Stimulated activated CD4-positive, alpha-beta T cell treated with anti-CD3 and anti-CD28 coated beads, Interleukin-1b, Interleukin-23, amount 100 ng/mL, for 48 hours (primary cell): ENCODE measurements around the gene GLI3.

ENCODE experiments used
- DNase-seq: peaks from one replicate; pipeline ENCODE4 v3.0.0-alpha.2; 2020

GLI3 gene

GRCh38 chr7:42168512-42168911 is 68.5 kb downstream of the GLI3 start:
- DNase-seq, result no peak

DNA sequence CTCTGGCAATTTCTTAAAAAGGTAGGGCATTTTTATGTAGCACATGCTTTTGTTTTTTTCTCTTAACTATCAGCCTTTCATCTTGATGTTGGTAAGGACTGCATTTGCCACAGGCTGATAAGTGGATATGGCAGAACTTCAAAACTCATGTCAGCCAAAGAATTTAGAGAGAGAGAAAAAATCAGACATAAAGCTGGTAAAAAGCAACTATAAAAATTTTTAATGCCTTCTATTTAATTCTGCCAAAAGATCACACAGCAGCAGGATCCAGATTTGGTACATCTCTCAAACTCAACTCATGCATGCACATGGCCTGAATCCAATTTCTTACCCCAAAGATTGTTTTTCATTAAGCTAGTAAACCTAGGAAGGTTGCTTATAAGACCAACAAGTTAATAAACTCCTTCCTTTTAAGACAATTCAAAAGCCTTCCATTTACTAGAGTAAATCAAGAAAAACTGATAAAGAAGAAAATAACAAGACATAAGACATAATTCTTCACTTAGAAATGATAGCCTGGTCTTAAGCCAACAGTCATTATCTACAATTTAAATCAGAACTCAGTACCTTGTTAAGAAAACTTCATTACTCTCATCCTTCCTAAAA is 69.3 kb downstream of the GLI3 start:
- DNase-seq, result no peak

GRCh38 chr7:42167206-42167605 is 69.8 kb downstream of the GLI3 start:
- no peak for DNase-seq

DNA sequence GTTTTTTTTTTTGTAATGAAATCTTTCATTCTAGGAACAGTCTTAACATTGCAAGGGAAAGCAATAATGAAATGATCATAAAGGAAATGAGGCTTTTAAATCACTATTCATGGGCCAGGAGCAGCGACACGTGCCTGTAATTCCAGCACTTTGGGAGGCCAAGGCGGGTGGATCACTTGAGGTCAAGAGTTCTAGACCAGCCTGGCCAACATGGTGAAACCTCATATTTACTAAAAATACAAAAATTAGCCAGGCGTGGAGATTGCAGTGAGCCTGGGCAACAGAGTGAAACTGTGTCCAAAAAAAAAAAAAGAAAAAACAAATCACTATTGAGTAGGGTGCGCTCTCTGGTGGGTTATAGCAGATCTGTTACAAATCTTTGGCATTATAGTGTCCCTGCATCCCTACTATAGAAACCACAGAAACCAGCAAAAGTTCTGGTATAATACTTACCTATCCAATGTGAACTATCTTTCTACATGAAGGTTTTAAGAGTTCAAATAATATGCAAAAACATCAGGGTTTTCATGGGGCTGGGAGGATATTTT is 72.1 kb downstream of the GLI3 start:
- DNase-seq, result no peak

DNA sequence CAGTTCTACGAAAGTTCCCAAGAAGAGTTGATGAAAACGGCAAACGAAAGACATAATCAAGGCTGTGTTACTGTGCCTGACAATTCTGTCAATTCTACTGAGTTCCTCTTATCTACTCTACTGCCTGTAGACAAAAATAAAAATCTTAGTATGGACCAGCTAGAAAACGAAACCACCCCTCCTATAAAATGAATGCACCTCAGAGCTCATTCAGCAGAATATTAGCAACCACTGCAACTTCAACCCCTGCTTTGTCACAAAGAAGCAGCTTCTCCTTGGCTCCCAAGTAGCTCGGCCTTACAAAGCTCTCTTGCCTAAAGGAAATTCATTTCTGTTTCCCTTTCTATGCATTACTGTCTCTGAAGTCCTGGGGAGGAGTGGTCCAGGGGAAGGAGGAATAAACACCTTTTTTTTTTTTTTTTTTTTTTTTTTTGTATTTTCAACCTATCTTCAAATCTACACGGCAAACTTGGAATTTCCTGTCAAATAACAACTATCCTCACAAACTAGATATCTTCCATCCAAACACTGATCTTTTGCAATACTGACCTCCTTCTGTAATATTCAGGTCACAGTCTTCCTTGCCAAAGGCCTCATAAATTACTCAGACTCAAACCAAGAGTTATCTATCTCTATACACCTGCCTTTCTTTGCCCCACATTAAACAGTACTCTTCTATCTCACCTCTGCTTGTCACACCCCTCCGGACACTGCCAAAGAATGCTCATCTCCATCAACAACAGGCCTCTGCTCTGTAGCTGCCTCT is 74.3 kb downstream of the GLI3 start:
- no peak for DNase-seq

DNA sequence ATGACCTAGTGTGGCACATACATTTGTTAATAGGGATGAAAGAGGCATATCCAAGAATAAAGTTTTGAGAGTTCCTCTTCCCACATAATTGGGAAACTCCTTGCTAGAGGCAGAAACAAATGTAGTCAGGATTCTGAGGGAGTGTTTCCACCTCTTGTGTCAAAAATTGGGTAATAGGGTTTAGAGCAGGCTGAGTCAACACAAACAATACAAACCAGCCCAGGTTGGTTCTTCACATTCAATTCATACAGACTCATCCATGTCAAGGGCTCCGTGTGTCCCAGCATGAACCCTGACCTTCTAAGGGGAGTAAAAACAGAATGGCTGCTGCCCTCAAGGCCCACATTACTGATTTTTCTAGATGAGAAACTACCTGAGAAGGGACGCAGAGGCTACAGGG is 75.3 kb downstream of the GLI3 start:
- DNase-seq, result no peak

- no peak for DNase-seq
Measured at GRCh38 chr7:42161110-42161509, 75.9 kb downstream of the GLI3 start.

DNA sequence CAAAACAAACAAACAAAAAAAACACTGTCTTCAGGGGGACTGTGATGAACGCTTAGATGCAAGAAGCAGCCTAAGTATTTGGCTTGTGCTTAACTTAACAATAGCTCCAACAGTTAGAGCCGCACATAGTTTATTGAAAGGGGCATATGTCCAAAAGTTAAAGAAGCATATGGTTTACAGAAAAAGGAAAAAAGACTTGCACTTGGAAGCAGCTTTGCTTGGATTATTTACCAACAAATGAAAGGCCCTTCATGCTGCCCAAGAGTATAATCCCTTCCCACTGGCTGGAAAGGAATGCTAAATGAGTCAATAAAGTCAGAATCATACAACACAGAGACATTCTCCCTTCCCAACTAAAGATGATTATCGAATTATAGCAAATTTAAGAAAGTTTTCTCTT is 77.9 kb downstream of the GLI3 start:
- no peak for DNase-seq

- no peak for DNase-seq
Measured at GRCh38 chr7:42156967-42157721, 79.9 kb downstream of the GLI3 start.

DNA sequence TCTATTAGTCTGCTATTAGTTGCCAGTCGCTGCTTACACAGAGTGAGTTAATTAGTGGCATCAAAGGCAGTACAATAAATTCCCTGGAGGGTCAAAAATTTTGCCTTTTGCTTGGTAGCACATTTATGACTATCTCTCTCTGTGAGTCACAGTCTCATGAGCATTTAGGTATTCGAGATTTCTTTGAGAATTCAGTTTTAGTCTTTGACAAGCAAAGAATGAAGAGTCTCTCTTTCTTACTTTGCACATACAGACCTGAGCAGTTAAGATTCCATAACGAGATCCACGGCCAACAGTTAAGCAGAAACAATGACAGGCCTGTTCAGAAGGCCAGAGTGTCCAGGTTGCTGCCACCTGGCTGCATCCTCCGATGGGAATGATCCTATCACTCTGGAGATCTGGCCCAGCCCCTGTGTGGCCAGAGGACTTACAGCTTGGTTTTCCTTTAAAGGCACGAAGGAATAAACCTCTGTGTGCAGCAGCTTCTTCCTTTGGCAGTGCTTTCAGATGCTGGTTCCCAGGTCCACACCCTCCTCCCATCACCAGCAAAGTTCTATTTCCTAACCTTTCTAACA is 80.6 kb downstream of the GLI3 start:
- no peak for DNase-seq

DNA sequence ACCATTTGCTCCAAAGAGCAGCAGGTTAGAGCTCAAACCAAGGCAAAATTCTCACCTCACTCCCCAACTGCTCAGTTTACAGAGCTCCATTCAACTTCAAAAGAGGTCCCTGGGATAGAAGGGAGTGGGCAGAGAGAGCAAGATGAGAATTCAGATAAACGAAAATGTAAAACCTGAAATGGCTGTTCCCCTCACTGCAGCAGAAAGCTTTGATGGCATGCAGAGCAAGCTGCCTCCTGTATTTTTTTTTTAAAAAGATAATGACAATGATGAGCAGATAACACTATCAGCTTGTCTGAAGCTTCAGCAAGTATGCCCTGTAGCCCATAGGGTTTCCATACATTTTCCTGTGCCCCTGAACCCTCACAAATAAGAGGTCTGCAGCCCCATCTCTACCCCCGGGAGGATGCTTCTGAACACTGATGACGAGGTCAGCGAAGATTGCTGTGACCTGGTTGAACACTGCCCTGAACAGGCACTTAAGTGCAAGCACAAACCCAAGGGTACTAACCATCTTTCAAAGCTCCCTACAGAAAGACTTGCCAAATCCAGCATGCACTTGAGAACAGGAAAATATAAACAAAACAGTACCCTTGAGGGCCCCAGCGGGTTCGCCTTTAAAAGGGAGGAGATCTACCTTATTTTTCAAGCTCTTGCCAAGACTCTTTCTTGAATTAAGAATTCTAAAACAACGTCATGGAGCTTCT is 81.3 kb downstream of the GLI3 start:
- DNase-seq, result no peak

DNA sequence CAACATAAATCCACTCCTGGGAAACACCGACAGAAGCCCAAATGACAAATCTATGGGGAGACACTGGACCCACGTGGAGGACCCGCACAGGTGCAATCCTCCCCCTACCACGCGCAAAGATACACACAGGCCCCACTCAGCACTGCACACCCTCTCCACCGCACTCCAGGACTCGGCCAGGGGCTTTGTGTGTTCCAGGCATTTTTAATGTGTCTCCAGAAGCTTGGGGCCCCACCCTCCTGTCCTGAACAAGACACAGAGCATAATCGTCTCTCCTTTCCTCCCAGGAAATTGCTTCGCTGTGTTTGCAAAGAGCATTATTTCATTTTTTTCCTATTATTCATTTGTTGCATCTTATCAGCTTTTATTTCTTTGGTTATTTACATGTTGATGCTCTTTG is 82.8 kb downstream of the GLI3 start:
- DNase-seq, result no peak

DNA sequence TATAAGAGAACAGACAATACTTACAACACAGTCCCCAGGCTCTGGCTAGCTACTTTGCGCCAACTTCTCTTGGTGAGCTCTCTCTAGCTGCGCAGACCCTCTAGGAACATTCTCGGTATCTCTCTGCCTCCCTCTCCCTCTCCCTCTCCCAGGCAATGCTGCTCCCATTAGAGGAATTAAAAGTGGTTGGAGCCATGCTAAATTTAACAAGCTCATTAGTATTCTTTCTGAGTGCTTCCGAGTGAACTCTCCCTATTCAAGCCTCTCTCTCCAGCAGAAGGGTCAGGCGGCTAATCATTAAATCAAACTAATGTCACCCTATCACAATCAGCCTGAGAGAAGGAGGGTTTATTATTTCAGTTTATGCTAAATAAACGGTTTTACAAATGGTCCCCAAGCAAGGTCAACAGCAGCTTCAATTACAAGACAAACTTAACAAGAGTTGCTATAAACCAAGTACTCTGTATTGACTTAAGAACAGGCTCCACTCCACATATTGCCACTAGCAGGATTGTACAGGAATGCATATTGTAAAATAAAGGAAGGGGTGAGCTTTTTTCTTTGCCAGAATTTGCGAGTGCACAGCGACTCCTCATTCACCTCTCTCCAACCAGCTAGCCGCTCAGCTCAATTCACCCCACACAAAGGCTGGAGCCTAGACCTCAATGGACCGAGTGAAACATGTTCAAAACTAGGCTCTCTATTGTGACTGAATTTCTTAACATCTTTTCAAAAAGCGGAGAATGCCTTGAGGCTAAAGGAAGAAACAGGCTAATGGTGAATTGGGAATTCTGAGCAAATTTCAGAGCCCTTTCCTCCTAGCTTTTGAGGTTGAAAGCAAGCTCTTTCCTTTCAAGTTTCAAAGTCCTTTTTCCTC is 84.4 kb downstream of the GLI3 start:
- no peak for DNase-seq

- no peak for DNase-seq
Measured at GRCh38 chr7:42151309-42151708, 85.7 kb downstream of the GLI3 start.

DNA sequence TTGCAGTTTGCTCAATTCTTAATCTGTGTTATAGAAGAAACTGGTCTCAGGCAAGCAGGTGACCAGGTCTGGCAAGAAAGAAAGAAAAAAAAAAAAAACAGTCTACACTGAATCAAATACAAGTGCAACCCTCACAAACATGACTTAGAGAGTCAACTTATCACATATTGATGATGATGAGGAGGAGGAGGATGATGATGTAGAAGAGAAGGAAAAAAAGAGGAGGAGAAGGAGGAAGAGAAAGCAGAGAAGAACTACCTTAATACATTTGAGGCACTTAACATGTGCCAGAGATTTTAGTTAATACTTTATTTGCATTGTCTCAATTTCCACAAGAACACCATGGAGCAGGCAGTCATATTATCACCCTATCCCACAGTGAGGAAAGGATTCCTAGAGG is 91.5 kb downstream of the GLI3 start:
- no peak for DNase-seq

DNA sequence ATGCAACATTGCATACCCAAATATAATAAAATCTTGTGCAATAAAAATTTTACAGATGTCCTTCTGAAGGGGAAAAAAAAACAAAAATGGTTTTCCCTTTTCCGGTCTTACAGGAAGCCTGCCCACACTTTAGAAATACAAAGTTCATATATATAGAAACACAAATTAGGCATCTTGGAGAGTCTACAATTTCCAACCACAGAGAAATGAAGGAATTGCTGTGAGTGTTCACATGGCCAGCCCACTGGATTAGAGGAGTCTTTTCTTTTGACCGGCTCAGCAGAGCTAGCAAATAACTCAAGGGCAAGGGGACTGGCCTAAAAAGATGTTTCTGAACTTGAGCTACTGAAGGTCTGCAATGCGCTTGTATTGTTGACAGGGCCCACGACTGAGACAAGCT is 92.4 kb downstream of the GLI3 start:
- DNase-seq, result no peak

- no peak for DNase-seq
Measured at GRCh38 chr7:42143711-42144600, 93.1 kb downstream of the GLI3 start.

GRCh38 chr7:42142089-42142488 is 94.9 kb downstream of the GLI3 start:
- no peak for DNase-seq

GRCh38 chr7:42139751-42140150 is 97.3 kb downstream of the GLI3 start:
- no peak for DNase-seq

DNA sequence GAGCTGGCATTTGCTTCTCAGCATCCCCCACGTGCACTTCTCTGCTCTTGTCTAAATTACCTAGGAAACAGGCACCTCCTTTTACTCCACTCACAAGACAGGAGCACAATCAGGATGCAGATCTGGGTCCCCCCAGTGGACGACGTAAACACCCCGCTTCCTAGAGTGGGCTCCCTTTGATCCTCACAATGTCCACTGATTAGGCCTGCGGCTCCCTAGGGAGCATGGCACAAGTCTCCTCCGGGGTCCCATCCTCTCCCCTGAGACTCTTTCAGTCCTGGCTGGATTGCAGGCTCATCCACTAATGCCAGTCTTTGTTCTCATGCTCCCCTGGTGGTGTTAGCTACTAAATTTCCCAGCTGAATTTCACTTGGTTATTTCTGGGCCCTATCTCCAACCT is 98.3 kb downstream of the GLI3 start:
- DNase-seq, result no peak

GRCh38 chr7:42137941-42138340 is 99.1 kb downstream of the GLI3 start:
- DNase-seq, result no peak
